ENCODE data around the gene GDF10. TPM values are rescaled to one million over a fixed set of nuclear protein-coding genes. Genes with fewer than 3 reads are reported as not detected.
A peak's percentile ranks its signal among the peaks of the same experiment; 100 is the strongest.

GDF10 gene
- total and polyA plus RNA-seq, 10 of the 15 experiments (the other 5 are each of a cell fraction or from before 2014, with no cell fraction given) = not detected

DNA sequence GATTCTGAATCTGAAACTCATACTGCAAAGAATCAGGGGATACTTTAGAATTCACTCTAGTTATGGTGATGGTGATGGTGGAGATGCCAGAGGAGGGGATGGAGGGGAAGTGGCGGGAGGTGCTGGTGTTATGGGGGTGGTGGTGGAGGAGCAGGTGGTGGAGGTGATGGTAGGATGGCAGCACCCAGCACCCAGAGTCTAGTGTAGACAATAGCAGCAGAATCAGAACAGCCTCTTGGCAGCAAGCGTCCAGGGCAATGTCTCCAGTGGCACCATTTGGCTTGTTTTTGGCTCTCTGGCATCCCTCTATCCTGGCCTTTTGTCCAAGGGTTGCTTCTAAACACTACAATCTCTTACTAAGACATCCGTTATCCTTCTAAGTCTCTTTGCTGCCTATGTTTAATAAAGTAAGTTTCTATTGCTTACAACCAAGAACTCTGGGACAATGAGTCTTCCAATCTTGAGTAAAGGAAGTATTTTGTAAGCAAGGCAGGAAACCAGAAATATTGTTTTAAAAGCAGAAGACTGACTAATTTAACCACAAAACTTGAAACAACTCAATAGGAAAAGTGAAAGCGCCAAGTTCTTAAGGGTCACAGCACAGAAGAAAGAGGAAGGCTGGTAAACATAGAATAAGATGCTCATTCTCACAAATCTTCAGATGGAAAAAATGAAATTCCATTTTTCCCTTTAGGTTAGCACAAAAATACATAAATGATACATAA lies 42.4 kb upstream of the GDF10 start (continued):
- TF ChIP-seq MEF2B (IDR thresholded peaks at IDR 0.05; ENCODE audit: partially characterized antibody, poor library complexity, severe bottlenecking) (no peak), PML (IDR thresholded peaks at IDR 0.05; ENCODE audit: low read length) (no peak), GABPA (IDR thresholded peaks at IDR 0.05; ENCODE audit: low read depth) (no peak), ZNF24 (IDR thresholded peaks at IDR 0.05) (no peak), KDM1A (IDR thresholded peaks at IDR 0.05; ENCODE audit: borderline replicate concordance) (no peak), JUNB (IDR thresholded peaks at IDR 0.05) (peak; percentile 22; the same call in 1 of the 2 replicates), RUNX3 (IDR thresholded peaks at IDR 0.05; ENCODE audit: low read length) (peak; percentile 84), TCF12 (IDR thresholded peaks at IDR 0.05; ENCODE audit: low read depth, low read length) (no peak)
- TF ChIP-seq, protein P1, sequence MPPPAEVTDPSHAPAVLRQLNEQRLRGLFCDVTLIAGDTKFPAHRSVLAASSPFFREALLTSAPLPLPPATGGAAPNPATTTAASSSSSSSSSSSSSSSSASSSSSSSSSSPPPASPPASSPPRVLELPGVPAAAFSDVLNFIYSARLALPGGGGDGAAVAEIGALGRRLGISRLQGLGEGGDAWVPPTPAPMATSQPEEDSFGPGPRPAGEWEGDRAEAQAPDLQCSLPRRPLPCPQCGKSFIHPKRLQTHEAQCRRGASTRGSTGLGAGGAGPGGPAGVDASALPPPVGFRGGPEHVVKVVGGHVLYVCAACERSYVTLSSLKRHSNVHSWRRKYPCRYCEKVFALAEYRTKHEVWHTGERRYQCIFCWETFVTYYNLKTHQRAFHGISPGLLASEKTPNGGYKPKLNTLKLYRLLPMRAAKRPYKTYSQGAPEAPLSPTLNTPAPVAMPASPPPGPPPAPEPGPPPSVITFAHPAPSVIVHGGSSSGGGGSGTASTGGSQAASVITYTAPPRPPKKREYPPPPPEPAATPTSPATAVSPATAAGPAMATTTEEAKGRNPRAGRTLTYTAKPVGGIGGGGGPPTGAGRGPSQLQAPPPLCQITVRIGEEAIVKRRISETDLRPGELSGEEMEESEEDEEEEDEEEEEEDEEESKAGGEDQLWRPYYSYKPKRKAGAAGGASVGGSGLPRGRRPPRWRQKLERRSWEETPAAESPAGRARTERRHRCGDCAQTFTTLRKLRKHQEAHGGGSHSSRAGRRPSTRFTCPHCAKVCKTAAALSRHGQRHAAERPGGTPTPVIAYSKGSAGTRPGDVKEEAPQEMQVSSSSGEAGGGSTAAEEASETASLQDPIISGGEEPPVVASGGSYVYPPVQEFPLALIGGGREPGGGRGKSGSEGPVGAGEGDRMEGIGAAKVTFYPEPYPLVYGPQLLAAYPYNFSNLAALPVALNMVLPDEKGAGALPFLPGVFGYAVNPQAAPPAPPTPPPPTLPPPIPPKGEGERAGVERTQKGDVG (CRISPR knock-in tag; IDR thresholded peaks at IDR 0.05) = no peak

DNA sequence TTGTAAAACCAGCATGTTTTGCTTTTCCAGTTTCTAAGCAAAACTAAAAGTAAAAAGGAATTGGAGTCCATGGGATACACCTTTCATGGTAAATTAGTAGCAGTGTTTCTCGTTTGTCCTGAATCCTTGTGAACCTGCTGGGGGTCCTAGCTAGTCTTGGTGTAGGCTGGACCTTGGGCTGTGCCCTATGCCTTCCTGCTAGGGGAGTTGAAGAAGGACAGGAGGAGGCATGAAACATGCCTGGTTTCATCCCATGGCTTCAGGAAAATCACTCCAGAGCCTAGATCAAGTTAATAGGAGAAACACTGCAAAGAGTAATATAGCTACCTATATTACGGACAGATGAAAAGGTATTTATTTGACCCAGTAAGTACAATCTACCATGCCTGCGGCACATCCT lies 41.1 kb upstream of the GDF10 start:
- H3K36me3 ChIP-seq (ENCODE audit: control insufficient read depth in 2 of 2, insufficient read depth in 2 of 2, low read length in 1 of 2) = no peaks in the 10 kb centered on the region
- H3K4me1 ChIP-seq (ENCODE audit: control insufficient read depth, insufficient read depth, low read length) = peaks cover 21% of the 10 kb centered on the region
- no TSS peak for BruUV-seq (replicated peaks)
- no peak overlapping the region for H3K27ac ChIP-seq (ENCODE audit: control insufficient read depth, insufficient read depth)
- no peaks in the 10 kb centered on the region for H4K20me1 ChIP-seq (ENCODE audit: control insufficient read depth, insufficient read depth)
- no peak for DNase-seq (ENCODE audit: low read depth, low spot score)
- RAD21 ChIA-PET (ENCODE audit: unreplicated experiment) = no interaction called here
- H2AFZ ChIP-seq (ENCODE audit: control insufficient read depth, low read depth, low read length) = no peak overlapping the region
- no peak overlapping the region for H3K4me3 ChIP-seq
- CTCF ChIA-PET = interaction anchor here (1.3 to 2.9 kb wide), 3 partner anchors 53 to 211 kb away, joined by 3 to 12 read pairs (median 3); no protein-coding TSS in a partner anchor
- 46% methylated on average over 3 of the region's 3 CpGs for WGBS (ENCODE audit: insufficient coverage, insufficient replicate concordance, low lambda C conversion rate, missing lambda C conversion rate)
- intact Hi-C loops (cut with micrococcal nuclease; ENCODE audit: unreplicated experiment) (no loop called here), in situ Hi-C loops (cut with MboI) (no loop called here)
- H3K27me3 ChIP-seq (replicated peaks in 1 of 2; ENCODE audit: control insufficient read depth in 2 of 2, insufficient read depth in 2 of 2, low read length in 1 of 2) = no peaks in the 10 kb centered on the region
- H3K79me2 ChIP-seq (ENCODE audit: control insufficient read depth, insufficient read depth, low read length) = no peaks in the 10 kb centered on the region
- FAIRE-seq = no peak
- H3K4me2 ChIP-seq (ENCODE audit: control insufficient read depth, insufficient read depth) = no peak overlapping the region
- SMC1A ChIA-PET (ENCODE audit: uncharacterized antibody, unreplicated experiment) = interaction anchor here (1.3 to 2.7 kb wide), 2 partner anchors 21 to 47 kb away, joined by 3 to 8 read pairs; no protein-coding TSS in a partner anchor
- no peak for ATAC-seq
- TF ChIP-seq, protein P2, sequence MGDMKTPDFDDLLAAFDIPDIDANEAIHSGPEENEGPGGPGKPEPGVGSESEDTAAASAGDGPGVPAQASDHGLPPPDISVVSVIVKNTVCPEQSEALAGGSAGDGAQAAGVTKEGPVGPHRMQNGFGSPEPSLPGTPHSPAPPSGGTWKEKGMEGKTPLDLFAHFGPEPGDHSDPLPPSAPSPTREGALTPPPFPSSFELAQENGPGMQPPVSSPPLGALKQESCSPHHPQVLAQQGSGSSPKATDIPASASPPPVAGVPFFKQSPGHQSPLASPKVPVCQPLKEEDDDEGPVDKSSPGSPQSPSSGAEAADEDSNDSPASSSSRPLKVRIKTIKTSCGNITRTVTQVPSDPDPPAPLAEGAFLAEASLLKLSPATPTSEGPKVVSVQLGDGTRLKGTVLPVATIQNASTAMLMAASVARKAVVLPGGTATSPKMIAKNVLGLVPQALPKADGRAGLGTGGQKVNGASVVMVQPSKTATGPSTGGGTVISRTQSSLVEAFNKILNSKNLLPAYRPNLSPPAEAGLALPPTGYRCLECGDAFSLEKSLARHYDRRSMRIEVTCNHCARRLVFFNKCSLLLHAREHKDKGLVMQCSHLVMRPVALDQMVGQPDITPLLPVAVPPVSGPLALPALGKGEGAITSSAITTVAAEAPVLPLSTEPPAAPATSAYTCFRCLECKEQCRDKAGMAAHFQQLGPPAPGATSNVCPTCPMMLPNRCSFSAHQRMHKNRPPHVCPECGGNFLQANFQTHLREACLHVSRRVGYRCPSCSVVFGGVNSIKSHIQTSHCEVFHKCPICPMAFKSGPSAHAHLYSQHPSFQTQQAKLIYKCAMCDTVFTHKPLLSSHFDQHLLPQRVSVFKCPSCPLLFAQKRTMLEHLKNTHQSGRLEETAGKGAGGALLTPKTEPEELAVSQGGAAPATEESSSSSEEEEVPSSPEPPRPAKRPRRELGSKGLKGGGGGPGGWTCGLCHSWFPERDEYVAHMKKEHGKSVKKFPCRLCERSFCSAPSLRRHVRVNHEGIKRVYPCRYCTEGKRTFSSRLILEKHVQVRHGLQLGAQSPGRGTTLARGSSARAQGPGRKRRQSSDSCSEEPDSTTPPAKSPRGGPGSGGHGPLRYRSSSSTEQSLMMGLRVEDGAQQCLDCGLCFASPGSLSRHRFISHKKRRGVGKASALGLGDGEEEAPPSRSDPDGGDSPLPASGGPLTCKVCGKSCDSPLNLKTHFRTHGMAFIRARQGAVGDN (IDR thresholded peaks at IDR 0.05) = no peak
- no peak for TF ChIP-seq SRF (IDR thresholded peaks at IDR 0.05; ENCODE audit: low read depth in 2 of 2, low read length in 2 of 2)
- no peak for TF ChIP-seq PML (IDR thresholded peaks at IDR 0.05; ENCODE audit: low read length)
- no peaks in the 10 kb centered on the region; the same call in 2 of the 3 replicates for H3K9me3 ChIP-seq (replicated peaks; ENCODE audit: control insufficient read depth, insufficient read depth, low read length)
- POLR2A ChIA-PET = no interaction called here
- H3K9ac ChIP-seq (ENCODE audit: control insufficient read depth, insufficient read depth, low read length) = no peak overlapping the region
